Activated CD4-positive, alpha-beta T cell treated with anti-CD3 and anti-CD28 coated beads, Interleukin-2, amount 50 U/mL, for 48 hours (primary cell): ENCODE results near the gene SPRED2.
"Not testable (repeated sequence)": the region's sequence is repeated elsewhere in the genome, so short reads cannot be mapped to it uniquely, and the experiment has no call there.

ENCODE experiments used
- DNase-seq, 2 experiments: peaks; one replicate each; pipeline ENCODE4 v3.0.0-alpha.2; 2020

Gene SPRED2

DNA sequence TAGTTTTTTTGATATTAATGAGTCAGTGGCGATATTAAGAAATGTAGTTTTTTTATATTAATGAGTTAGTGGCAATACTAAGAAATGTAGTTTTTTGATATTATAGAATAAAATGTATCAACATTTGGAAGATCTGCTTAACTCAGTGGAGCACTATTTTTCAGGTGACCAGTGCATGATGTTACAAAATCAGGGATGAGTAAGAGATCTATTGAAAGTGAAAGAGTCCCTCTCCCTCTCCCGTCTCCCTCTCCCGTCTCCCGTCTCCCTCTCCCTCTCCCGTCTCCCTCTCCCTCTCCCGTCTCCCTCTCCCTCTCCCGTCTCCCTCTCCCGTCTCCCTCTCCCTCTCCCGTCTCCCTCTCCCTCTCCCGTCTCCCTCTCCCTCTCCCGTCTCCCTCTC lies 94.5 kb downstream of the SPRED2 start:
- DNase-seq, result not testable (repeated sequence)

GRCh38 chr2:65334714-65335113 lies 97.7 kb downstream of the SPRED2 start:
- DNase-seq, result no peak

DNA sequence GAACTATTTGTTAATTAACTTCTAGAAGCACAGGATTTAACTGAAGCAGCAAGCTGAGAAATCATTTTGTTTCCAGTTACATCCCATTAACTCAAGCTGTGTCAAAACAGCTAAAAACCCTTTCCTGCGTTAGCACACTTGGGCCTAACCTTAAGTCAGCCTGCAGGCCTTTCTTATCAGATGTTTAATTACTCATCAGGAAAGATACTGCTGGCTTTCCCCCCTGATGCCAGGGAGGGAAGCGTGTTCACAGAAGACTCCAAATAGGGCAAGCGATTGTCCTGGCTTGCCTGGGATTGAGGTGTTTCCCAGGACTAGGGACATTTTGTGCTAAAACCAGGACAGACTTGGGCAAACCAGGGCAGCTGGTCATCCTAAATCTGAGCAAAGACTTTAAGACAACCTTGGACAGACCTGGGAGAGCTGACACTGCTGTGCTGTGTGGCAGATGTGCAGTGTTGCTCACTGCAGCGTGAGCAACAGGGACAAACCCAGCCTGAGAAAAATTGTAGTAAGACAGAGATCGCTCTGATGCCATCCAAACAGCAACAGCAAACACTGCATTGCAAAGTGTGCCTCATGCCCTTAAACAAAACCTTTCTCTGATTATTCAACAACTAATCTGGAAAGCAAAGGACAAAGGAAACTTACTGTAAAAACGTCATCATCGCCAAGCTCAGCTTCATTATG lies 100.9 kb downstream of the SPRED2 start:
- no peak for DNase-seq

GRCh38 chr2:65329525-65329924 lies 102.9 kb downstream of the SPRED2 start:
- no peak for DNase-seq

DNA sequence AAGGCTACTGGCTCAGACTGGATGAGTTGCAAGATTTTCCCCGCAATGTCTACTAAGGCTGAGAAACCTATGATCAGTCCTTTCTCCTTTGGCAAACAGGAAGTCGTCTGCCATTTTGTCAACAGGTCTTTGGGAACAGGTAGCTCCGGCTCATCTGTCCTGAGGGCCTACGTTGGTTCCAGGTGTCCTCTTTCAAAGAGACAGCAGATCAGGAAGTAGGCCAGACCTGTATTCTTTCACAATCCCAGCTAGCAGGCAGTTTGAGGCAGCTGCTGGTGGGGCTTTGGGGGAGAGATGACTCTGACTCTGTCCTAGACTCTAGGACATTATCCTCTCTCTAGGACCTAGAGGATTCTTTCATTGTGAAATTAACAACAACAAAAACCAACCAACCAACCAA lies 106.1 kb downstream of the SPRED2 start:
- DNase-seq, result no peak

DNA sequence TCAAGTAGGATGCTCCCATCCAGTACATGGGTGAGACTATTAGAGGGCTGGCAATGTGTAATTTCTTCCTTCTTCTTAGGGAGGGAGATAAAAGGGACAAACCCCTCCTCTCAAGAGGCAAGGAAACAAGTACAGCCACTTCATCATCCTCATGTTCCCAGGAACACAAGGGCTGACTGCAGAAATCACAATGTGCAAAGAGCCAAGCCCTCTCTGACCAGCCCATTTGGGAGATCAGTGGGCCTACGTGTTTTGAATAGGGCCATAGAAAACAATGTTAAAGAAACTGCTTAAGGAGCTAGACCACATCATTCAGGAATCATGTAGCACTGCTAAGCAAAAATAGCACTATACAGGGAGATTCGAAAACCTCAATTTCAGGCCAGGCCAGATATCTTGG lies 107.3 kb downstream of the SPRED2 start:
- DNase-seq, result no peak

GRCh38 chr2:65320946-65321345 lies 111.5 kb downstream of the SPRED2 start:
- DNase-seq, result no peak

DNA sequence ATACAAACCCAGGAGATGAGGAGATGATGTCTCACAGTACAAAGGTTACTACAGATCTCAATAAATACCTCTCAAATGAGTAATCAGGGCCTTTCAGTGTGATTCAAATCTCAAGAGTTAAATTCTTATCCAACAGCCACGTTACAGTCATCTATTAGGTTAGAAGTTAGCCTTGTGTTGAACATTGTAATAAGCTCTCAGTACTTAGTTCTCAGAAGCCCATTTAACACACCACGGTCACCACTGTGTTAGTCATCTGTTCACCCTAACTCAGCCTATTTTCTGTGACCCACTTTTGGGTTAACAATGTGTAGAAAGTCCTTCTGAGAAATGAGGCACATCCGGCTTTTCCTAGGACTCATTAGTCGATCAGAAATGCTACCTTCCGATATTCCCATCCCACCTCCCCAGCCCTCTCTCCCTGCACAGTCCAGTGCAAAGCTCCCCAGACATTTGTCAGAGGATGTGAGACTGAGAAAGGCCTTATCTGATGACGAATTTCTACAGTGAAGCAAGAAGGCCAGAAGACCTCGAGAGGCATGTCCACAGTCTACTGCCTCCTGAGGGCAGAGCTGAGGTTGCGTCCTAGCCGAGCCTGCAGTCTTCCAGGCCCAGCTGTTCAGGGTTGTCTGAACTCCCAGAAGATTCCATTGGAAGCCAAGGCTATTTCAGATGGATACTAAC lies 112.2 kb downstream of the SPRED2 start:
- DNase-seq, result peak; percentile 34 to 46

DNA sequence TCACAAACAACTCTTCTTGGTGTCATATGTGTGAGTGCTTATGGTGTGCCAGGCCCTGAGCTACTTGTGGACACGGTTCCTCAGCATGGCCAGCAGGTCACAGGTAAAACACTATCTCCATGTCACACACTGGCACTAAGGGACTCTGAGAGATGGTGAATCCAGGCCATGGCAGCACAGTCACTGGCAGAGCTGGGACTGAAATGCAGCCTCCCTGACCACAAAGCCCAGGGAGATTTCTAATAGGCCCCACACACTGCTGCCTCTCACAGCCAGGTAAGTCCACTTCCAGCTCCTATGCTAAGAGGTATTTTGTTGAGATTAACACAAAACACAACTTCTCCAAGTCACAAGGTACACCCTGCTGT lies 112.7 kb downstream of the SPRED2 start:
- DNase-seq, result no peak

- DNase-seq, result no peak
Measured at GRCh38 chr2:65319072-65319673, 113.2 kb downstream of the SPRED2 start.

- DNase-seq, result no peak
Measured at GRCh38 chr2:65317841-65318240, 114.6 kb downstream of the SPRED2 start.

DNA sequence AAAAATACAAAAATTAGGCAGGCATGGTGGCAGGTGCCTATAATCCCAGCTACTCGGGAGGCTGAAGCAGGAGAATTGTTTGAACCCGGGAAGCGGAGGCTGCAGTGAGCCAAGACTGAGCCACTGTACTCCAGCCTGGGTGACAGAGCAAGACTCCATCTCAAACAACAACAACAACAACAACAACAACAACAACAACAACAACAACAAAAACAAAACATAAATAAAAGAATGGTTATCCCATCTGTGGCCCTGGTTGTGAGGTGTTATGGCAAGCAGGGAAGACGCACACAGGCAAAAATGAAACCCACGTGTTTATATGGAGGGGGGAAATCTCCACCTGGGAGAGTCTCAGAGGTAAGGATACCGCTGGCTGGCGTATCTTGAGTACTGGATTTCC lies 115.0 kb downstream of the SPRED2 start:
- not testable (repeated sequence) for DNase-seq

- DNase-seq, result no peak
Measured at GRCh38 chr2:65316072-65316471, 116.3 kb downstream of the SPRED2 start.

- DNase-seq, result no peak
Measured at GRCh38 chr2:65314801-65315441, 117.5 kb downstream of the SPRED2 start.

GRCh38 chr2:65313954-65314256 lies 118.5 kb downstream of the SPRED2 start:
- no peak for DNase-seq

- DNase-seq, result no peak
Measured at GRCh38 chr2:65313126-65313953, 119.1 kb downstream of the SPRED2 start.

DNA sequence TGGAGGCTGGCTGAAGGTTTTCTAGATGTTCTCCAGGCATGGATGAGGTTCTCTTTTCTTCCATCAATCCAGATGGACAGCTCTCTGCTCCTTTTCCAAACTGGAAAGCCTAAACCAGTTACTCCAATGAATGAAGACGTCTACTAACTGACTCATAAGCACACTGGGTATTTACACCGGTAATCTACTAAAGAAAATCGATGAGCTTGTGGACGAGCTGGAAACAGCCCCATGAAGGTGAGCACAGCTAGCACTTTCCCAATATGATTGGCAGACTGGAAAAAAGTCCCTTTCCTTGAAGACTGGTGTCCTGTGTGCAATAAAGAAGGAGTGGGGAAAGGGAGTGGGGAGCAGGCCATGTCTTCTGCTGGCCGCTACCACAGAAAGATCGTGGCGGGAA lies 120.8 kb downstream of the SPRED2 start:
- DNase-seq, result no peak

DNA sequence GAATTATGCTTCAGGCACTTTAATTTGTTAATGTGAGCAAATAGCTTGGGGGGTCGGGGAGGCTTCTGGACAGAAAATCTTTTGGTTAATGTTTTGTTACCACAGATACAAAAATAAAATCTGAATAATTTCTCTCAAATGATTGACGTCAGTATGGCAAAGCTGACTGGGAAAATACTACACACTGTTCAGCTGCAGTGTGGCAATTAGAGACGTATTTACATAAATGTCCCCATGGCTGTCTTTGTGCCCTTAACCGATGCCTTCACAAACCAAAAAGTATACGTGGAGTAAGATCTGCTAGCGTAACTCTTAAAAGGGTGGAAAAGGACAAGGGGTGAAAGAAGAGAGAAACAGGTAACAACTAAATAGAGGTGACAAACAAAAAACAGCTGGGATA lies 121.3 kb downstream of the SPRED2 start:
- DNase-seq, result no peak

DNA sequence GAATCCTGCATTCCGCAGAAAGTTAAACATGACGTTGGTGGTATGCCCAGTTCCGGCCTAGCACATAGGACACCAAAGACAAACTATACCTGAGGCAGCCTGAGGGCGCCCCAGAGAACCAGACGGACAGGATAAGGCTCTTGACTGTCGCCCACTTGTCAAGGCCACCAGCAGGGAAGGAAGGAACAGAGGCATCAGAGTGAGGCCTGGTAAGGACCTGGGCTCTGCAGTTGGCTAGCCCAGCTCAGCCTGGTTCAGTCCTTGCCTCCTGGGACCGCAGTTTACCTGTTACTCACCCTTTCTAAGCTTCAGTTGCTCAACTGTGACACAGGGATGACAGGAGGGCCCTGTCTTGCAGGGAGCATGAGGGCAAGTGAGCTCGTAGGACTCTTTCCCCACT lies 122.7 kb downstream of the SPRED2 start:
- DNase-seq, result no peak

DNA sequence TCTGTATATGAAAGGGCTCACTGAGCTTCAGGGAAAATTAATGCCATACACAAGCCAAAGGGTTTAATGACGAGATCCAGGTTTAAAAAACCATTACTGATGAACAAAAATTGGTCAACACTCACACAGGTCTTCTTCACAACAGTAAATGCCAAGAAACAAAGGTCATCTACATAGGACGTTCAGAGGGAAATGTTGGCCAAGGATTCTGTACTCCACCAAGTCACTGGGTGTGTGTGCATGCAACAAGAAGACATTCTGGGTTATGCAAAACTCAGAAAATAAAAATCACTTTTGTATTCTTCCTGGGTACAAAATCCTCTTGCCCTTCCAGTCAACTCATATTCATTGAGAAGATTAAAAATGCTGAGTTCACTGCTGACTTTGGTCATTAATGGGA lies 126.5 kb downstream of the SPRED2 start:
- DNase-seq, result no peak

GRCh38 chr2:65300761-65301711 lies 131.4 kb downstream of the SPRED2 start:
- DNase-seq, result peak; percentile 76 to 80
